Activated T-cell treated with anti-CD3 and anti-CD28 coated beads, Interleukin-2, amount 50 U/mL, for 72 hours (primary cell): ENCODE data around the gene ELOVL2. TPM values are rescaled to one million over a fixed set of nuclear protein-coding genes. Genes with fewer than 3 reads are reported as not detected.

Source experiments
- ATAC-seq, 2 donors: fragments of 150-1000 bp; cut with Tn5 transposase; replicated peaks in 1 of 2; 2 replicates each; pipeline ENCODE4 v1.10.0; 2021; ENCODE audit warnings: moderate library complexity in 2 of 2, mild to moderate bottlenecking in 1 of 2
- DNase-seq, 2 donors: peaks; one replicate each; pipeline ENCODE4 v3.0.0; 2021 to 2022; ENCODE audit warnings: mixed read lengths in 1 of 2
- H3K27ac Mint-ChIP-seq: one replicate; pipeline ENCODE4 v1.8.0; 2022; ENCODE audit warnings: mild to moderate bottlenecking, moderate library complexity, mixed read lengths
- H3K27me3 Mint-ChIP-seq: one replicate; pipeline ENCODE4 v1.8.0; 2022; ENCODE audit warnings: low read depth, mixed read lengths
- H3K36me3 Mint-ChIP-seq, 2 donors: one replicate each; pipeline ENCODE4 v1.8.0; 2022; ENCODE audit warnings: mixed read lengths in 2 of 2, mild to moderate bottlenecking in 1 of 2; ENCODE audit not compliant: insufficient read depth in 2 of 2
- H3K4me1 Mint-ChIP-seq: one replicate; pipeline ENCODE4 v1.8.0; 2022; ENCODE audit warnings: low read depth, mixed read lengths
- H3K4me3 Mint-ChIP-seq, 2 donors: one replicate each; pipeline ENCODE4 v1.8.0; 2022; ENCODE audit warnings: mild to moderate bottlenecking in 2 of 2, mixed read lengths in 2 of 2, moderate library complexity in 2 of 2
- H3K9me3 Mint-ChIP-seq, 2 donors: one replicate each; pipeline ENCODE4 v1.8.0; 2022; ENCODE audit warnings: mixed read lengths in 2 of 2
- total RNA-seq, 2 donors: library from RNA; stranded (reverse); gene quantifications; one replicate each; pipeline ENCODE4 v1.2.3, GENCODE V29; 2022

ELOVL2 gene
- total RNA-seq, 2 donors from 2014 or later, result 0.07 TPM; not detected in 1

DNA sequence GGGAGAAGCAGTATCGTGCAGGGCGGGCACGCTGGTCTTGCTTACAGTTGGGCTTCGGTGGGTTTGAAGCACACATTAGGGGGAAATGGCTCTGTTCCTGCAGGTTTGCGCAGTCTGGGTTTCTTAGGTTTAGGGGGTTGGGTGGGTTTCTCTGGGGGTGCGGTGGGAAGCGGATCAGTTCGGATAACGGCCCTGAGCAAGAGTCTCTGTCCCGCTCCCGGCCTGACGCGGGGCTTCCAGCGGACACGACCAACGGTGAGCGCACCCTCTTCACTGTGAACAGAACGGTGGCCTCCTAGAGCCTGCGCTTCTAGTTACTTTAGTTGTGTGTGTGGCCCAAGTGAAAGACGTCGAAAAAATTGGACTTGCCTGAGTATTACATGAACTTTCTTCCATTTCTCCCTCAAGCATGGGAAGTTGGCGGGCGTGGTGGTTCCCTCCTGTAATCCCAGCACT is 635 bp upstream of the ELOVL2 start:
- H3K36me3 Mint-ChIP-seq, result peaks cover 4 to 8% of the 10 kb centered on the region in 2 donors
- peaks cover 75% of the 10 kb centered on the region for H3K27me3 Mint-ChIP-seq
- H3K9me3 Mint-ChIP-seq, result no peaks in the 10 kb centered on the region
- DNase-seq (no peak), ATAC-seq (no peak)
- peak overlapping the region; percentile 80 to 81 for H3K4me3 Mint-ChIP-seq
- peaks cover 10% of the 10 kb centered on the region for H3K4me1 Mint-ChIP-seq
- no peak overlapping the region for H3K27ac Mint-ChIP-seq

DNA sequence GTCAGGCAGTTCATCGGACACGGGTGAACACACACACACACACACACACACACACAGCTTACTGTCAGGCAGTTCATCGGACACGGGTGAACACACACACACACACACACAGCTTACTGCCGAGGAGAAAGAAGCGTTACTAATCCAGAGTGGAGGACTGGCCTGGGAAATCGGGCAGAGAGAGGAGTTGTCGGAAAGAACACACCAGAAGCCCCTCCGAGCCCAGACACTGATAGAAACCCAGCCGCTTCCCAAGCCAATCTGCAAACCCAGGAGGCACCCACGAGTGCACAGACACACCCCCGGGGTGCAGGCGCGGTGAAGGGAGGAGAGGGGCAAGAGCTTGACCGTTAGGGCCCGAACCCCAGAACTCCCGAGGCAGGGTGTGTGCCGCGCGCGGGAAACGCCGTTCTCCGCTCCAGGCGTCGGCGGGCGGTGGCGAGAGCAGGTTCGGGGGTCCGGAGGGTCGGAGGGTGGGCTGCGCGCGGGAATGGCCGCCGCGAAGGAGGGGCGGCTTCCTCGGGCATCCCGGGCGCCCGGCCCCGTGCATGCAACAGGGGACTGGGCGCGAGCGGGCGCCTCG is 636 bp downstream of the ELOVL2 start:
- peak; percentile 1 to 2 for DNase-seq
- Mint-ChIP-seq H3K9me3 (no peaks in the 10 kb centered on the region), H3K4me1 (peaks cover 10% of the 10 kb centered on the region), H3K27me3 (peaks cover 68% of the 10 kb centered on the region), H3K4me3 (peak overlapping the region; percentile 22 to 59), H3K27ac (no peak overlapping the region), H3K36me3 (peaks cover 4 to 8% of the 10 kb centered on the region in 2 donors)
- peak; percentile 22 to 30 for ATAC-seq

DNA sequence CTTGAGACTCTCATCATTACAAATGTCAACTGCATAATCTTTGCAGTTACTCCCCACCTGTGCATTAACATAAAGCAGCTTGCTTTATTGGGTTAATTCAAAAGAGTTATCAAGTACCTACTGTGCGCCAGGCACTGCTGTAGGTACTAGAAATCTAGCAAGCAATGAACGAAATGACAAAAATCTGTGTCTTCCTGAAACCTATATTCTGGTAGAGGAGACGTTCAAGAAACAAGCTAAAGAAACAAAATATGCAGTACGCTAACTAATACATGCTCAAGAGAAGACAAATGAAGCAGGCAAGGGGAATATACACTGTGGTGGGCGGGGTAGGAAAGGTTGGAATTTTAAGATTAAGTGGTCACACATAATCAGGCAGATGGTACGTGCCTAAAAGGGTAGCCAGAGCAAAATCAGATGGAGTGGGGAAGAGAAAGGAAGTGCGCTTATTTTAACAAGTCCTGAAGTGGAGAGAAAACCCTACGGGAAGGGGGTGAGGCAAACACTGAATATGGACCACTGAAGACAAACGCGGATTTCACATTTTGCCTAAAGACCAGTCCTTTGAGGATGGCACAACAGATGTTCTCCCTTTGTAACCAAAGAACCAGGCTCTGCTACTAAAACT is 1.2 kb downstream of the ELOVL2 start:
- Mint-ChIP-seq H3K9me3 (no peaks in the 10 kb centered on the region), H3K27ac (no peak overlapping the region), H3K27me3 (peaks cover 62% of the 10 kb centered on the region), H3K4me3 (peak overlapping the region; percentile 22 to 59), H3K4me1 (peaks cover 10% of the 10 kb centered on the region), H3K36me3 (peaks cover 4 to 8% of the 10 kb centered on the region in 2 donors)
- no peak for DNase-seq
- ATAC-seq, result no peak

DNA sequence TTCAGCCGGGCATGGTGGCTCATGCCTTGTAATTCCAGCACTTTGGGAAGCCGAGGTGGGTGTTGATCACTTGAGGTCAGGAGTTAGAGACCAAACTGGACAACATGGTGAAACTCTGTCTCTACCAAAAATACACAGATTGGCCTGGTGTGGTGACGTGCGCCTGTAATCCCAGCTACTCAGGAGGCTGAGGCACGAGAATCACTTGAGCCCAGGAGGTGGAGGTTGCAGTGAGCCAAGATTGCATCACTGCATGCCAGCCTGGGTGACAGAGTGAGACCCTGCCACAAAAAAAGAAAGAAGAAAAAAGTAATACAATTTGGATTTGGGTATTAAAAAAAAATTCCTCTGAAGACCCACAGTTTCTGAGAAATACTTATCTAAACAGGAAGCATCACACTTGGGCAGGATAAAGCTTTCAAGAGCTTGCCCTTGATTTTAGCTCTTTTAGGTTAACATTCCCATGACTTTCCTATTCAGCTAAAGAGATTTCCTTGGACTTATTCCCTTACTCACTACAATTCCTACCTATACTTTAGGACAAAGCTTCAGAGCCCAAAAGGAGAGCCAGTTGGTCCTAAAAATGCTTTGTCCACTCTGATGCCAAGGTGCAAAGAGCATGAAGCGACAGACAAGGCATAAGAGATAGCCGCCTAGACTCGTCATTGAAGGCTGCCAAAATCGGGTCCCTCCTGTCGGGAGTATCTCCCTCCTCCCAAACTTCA is 1.9 kb downstream of the ELOVL2 start:
- H3K4me1 Mint-ChIP-seq, result peaks cover 10% of the 10 kb centered on the region
- H3K9me3 Mint-ChIP-seq, result no peaks in the 10 kb centered on the region
- ATAC-seq, result no peak
- peaks cover 4 to 8% of the 10 kb centered on the region in 2 donors for H3K36me3 Mint-ChIP-seq
- DNase-seq, result no peak
- H3K27me3 Mint-ChIP-seq, result peaks cover 58% of the 10 kb centered on the region
- H3K4me3 Mint-ChIP-seq, result no peak overlapping the region
- H3K27ac Mint-ChIP-seq, result no peak overlapping the region

DNA sequence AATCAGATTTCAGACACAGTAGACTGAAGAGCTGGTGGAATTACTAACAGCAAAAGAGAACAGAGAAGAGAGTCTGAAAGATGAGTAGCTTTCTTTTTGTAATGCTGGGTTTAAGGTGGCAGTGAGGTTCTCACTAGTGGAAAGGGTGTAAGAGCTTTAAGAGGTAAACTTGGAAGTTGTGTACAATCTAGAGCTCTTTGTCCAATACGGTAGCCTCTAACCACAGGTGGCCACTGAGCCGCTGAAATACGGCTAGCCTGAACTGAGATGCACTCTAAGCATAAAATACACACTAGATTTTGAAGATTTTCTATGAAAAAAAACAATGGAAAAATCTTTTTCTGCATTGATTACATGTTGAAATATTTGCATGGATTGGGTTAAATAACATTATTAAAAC is 4.0 kb downstream of the ELOVL2 start:
- H3K9me3 Mint-ChIP-seq, result no peaks in the 10 kb centered on the region
- ATAC-seq (no peak), DNase-seq (no peak)
- peaks cover 4 to 9% of the 10 kb centered on the region in 2 donors for H3K36me3 Mint-ChIP-seq
- no peak overlapping the region for H3K4me3 Mint-ChIP-seq
- H3K27me3 Mint-ChIP-seq, result peaks cover 62% of the 10 kb centered on the region
- H3K4me1 Mint-ChIP-seq, result peaks cover 10% of the 10 kb centered on the region
- H3K27ac Mint-ChIP-seq, result no peak overlapping the region

DNA sequence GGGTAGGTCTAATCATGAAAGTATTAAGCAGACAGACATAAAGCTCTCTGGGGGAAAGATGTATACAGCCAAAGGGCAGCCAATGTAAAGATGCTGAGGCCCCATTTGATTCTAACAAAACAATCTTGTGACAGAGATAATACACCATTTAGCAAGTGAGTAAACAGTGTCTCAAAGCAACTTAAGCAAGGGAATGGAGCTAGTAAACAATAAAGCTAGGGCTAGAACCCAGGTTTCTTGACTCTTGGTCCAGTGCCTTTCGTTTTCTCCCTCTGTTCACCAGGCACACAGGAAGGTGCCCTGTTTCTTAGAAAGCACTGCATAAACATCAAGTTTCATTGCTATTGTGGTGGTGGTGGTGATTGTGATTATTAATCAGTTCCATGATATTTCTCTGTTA is 5.1 kb downstream of the ELOVL2 start:
- Mint-ChIP-seq H3K36me3 (peaks cover 3 to 6% of the 10 kb centered on the region in 2 donors), H3K27me3 (peaks cover 60% of the 10 kb centered on the region), H3K4me1 (peaks cover 6% of the 10 kb centered on the region), H3K9me3 (no peaks in the 10 kb centered on the region), H3K27ac (no peak overlapping the region), H3K4me3 (no peak overlapping the region)
- ATAC-seq (no peak), DNase-seq (no peak)

DNA sequence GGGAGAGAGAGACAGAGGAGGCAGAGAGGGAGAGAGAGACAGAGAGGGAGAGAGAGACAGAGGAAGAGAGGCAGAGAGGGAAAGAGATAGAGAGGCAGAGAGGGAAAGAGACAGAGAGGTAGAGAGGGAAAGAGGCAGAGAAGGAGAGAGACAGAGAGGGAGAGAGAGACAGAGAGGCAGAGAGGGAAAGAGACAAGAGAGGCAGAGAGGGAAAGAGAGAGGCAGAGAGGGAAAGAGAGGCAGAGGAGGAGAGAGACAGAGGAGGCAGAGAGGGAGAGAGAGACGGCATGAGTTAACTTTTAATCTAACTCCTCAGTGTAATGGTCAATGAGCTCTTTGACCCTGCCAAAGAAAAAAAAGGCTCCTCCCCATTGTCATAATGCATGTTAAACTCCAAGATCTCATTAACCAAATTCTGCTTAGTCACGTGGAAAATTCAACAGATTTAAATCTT is 7.1 kb downstream of the ELOVL2 start:
- Mint-ChIP-seq H3K36me3 (peaks cover 0 to 1% of the 10 kb centered on the region in 2 donors), H3K4me3 (no peak overlapping the region), H3K27ac (no peak overlapping the region), H3K27me3 (peaks cover 56% of the 10 kb centered on the region), H3K9me3 (no peaks in the 10 kb centered on the region), H3K4me1 (no peaks in the 10 kb centered on the region)
- DNase-seq (no peak), ATAC-seq (no peak)

DNA sequence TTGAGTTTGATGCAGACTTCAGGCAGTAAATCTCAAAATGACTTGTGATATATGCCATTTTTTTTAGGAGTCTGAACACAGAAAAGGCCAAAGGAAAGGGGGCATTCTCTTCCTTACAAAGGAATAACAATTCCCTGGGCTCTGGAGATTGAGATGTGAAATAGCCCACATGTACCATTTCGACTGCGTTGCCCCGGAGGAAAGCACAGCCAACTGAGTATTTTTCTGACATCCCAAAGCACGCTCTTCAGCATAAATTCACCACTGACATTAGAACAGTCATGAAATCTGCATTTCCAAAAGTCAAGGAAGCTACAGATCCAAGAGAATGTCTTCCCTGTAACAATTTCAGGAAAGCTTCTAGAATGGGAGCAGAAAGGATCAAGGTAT is 7.8 kb downstream of the ELOVL2 start:
- Mint-ChIP-seq H3K4me1 (no peaks in the 10 kb centered on the region), H3K27ac (no peak overlapping the region), H3K4me3 (no peak overlapping the region), H3K36me3 (peaks cover 0 to 1% of the 10 kb centered on the region in 2 donors), H3K27me3 (peaks cover 59% of the 10 kb centered on the region), H3K9me3 (no peaks in the 10 kb centered on the region)
- ATAC-seq (no peak), DNase-seq (no peak)

DNA sequence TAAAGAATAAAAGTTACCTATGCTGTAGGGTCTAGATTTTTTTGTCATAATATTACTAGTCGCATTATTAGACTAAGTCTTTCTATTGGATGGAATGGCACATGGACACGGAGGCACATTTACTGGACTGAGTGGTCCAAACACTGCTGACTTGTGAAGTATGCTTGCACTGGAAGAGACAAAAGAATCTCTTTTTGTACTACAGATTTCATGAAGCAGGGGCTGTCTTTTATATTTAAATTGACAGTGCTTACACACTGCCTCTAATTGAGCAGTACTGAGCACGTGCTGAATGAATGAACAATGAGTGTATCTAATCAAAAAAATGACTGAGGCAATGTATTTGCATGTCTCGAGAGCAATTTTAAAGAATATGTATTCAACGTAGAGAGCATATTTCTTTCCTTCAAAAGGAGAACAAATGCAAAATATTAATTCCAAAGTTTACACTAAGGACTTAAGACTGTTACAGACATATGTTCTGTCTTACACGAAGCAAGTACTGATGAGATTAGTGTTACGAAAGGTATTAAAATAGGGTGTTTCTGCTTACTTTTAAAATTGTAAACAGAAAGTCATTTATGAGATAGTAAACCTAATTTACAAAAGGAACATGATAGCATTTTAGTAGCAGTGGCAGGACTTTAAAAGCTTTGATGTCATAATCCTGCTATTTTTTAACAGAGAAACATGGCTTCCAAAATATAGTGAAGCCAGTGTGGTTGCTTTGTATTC is 8.3 kb downstream of the ELOVL2 start:
- H3K4me1 Mint-ChIP-seq, result no peaks in the 10 kb centered on the region
- DNase-seq (no peak), ATAC-seq (no peak)
- H3K36me3 Mint-ChIP-seq, result peaks cover 0 to 1% of the 10 kb centered on the region in 2 donors
- no peaks in the 10 kb centered on the region for H3K9me3 Mint-ChIP-seq
- peaks cover 59% of the 10 kb centered on the region for H3K27me3 Mint-ChIP-seq
- H3K4me3 Mint-ChIP-seq, result no peak overlapping the region
- H3K27ac Mint-ChIP-seq, result no peak overlapping the region

DNA sequence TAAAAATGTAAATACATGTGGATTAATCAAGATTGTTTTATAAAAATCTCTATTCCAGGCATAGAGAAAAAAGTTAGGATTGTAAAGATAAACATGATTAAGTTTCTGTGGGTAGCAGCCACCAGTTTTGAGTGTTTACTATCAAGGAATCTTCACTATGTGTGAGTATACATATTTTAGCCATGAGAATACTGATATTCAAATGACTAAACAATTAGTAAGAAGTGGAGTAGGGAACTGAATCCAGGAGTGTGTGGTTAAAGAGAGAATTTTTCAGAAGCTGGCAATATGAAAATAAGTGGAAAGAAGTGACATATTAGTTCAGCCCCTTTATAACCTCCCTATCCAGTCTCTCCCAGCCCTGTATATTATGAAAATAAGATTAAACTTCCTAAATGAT is 10.3 kb downstream of the ELOVL2 start:
- DNase-seq (no peak), ATAC-seq (no peak)
- no peaks in the 10 kb centered on the region for H3K9me3 Mint-ChIP-seq
- no peaks in the 10 kb centered on the region for H3K4me1 Mint-ChIP-seq
- peaks cover 54% of the 10 kb centered on the region for H3K27me3 Mint-ChIP-seq
- peaks cover 0 to 1% of the 10 kb centered on the region in 2 donors for H3K36me3 Mint-ChIP-seq
- H3K27ac Mint-ChIP-seq, result no peak overlapping the region
- H3K4me3 Mint-ChIP-seq, result no peak overlapping the region

DNA sequence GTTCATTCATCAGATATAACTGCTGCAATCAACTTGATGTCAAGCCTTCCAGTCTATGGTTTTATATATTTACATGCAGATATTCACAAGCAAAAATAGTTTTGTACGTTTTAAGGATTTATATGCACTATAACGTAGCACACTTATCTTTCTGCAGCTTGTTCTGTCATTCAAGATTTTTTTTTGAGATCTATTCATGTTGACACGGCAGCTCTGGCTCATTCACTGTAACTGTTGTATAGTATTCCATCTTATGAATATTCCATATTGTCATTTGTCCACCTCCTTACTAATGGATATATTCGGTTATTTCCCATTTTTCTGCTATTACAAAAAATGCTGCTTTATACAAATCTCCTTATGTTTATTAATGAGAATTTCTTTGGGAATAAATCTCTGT is 13.2 kb downstream of the ELOVL2 start:
- Mint-ChIP-seq H3K36me3 (no peaks in the 10 kb centered on the region), H3K27me3 (peaks cover 59% of the 10 kb centered on the region), H3K4me1 (no peaks in the 10 kb centered on the region), H3K9me3 (no peaks in the 10 kb centered on the region), H3K27ac (no peak overlapping the region), H3K4me3 (no peak overlapping the region)
- no peak for ATAC-seq
- DNase-seq, result no peak

DNA sequence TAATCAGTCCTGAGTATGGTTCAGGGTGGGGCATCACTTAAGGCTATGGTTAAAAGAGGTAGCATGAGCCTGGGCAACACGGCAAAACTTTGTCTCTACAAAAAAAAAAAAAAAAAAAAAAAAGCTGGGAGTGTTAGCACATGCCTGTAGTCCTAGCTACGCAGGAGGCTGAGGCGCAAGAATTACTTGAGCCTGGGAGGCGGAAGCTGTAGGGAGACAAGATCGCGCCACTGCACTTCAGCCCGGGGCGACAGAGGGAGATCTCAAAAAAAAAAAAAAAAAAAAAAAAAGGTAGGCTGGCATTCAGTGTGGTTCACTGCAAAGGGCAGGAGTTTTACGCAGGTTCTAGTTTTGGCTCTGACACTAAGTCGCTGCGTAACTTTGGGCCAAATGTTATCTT is 15.1 kb downstream of the ELOVL2 start:
- no peak overlapping the region for H3K4me3 Mint-ChIP-seq

DNA sequence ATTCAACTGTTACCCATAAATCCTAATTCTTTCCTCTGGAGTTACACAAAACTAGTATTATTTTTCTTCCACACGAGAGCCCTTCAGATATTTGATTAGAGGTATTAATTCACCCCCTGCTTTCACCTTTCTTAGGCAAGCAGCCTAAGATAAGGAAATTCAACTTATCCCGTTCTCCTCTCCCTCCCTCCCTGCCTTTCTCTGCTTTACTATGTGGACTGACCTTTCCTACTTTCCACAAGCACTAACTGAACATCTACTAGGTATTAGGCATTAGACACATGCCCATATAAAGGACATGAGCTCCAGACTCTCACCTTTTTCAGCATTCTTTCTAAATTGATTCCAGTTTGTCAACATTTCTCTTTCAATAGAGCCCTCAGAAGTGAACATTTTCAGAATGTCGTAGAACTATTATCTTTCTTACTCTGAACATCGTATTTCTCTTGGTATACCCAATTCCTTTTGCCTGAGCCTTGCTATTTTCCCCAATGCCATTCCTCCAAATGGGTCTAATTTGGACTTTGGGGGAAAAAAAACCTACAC is 16.5 kb downstream of the ELOVL2 start:
- Mint-ChIP-seq H3K27me3 (peaks cover 46% of the 10 kb centered on the region), H3K27ac (no peak overlapping the region), H3K4me3 (no peak overlapping the region), H3K9me3 (no peaks in the 10 kb centered on the region), H3K4me1 (no peaks in the 10 kb centered on the region), H3K36me3 (no peaks in the 10 kb centered on the region)
- no peak for ATAC-seq
- DNase-seq, result no peak

More for the DNA sequence above, 15.1 kb downstream of the ELOVL2 start:
- no peak overlapping the region for H3K27ac Mint-ChIP-seq
- DNase-seq, result no peak
- H3K36me3 Mint-ChIP-seq, result no peaks in the 10 kb centered on the region
- peaks cover 57% of the 10 kb centered on the region for H3K27me3 Mint-ChIP-seq
- H3K4me1 Mint-ChIP-seq, result no peaks in the 10 kb centered on the region
- ATAC-seq, result no peak
- H3K9me3 Mint-ChIP-seq, result no peaks in the 10 kb centered on the region
